ENCODE measurements around the gene PTX3.

The PTX3 gene

DNA sequence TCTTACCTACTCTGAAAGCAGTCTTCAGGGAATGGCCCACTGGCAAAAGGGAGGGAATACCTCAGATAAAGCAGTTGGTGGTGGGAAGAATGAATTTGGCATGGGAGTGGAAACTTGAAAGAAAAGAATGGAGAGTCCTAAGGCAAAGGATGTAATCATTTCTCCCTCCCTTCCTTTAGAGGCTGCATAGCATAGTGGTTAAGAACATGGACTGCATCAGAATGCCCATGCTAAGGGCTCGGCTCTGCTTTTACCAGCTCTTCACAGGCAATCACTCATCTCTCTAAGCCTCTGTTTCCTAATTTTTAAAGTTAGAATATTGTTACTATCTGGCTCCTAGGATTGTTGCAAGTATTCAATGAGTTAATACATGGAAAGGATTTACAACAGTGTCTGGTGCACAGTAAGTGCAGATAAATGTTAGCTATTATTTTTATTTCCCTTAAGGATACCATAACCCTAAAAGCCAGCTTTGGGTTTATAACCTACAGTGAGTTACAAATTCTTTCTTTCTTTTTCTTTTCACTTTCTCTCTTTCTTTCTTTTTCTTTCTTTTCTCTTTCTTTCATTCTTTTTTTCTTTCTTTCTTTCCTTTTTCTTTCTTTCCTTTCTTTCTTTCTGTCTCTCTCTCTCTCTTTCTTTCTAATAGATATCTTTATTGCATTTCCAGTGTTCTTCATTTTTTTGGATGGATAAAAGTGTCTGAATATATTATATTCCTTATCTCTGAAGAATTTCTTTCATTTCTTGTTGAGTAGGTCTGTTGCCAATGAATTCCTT is 43.0 kb downstream of the PTX3 start:
- no peak for DNase-seq

DNA sequence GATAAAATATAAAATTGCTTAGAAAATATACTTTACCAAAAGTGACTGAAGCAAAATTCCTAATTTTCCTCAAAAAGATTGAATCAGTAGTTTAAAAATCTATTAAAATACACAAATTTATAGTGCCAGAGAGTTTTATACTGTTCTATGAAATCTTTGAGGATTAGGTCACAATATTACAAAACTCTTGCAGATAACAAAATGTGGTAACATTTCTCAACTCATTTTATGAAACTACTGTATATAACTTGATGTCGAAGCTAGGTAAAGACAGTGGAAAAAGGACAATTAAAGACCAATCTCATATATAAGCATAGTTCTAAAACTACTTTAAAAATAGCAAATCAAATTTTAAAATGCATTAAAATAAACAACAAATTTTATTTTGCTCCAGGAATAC is 50.7 kb downstream of the PTX3 start:
- no peak for DNase-seq

DNA sequence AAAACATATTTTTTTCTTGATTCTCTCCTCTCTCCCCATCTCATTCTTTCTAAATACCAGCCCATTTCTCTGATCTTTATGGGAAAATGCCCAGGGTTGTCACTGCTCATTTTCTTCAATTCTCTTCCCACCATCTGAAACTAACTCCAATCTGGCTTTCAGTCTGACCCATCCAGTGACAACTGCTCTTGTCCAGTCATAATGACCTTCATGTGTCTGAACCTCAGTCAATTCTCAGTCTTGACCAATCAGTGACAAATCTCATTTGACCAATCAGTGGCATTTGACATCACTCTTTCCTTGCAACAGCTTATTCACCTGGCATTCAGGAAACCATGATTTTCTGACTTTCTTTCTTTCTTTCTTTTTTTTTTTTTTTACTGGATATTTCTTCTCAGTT is 51.5 kb downstream of the PTX3 start:
- DNase-seq, result no peak

DNA sequence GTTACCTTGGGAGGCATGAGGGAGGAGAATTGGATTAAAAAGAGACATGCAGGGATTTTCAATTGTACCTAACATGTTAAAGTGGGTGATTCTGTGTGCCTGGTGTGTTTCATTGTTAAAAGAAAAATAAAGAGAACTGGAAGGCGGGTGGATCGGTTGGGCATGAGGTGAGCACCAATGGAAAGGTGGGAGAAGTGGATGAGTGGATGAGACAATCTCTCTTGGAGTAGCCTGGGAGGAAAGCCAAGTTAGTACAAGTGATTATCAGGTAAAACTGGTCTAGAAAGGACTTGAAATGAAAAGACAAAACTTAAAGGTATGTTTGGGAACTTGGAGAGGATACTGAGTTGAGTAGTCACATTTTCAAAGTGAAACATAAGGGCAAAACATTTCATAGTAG is 54.5 kb downstream of the PTX3 start:
- DNase-seq, result no peak
